Colonic mucosa (tissue), 4 donors: Measurements from ENCODE around the gene PSG7. TPM values are rescaled to one million over a fixed set of nuclear protein-coding genes. Genes with fewer than 3 reads are reported as not detected.
"Not testable (repeated sequence)": the region's sequence is repeated elsewhere in the genome, so short reads cannot be mapped to it uniquely, and the experiment has no call there.

Experiments used
- DNase-seq: peaks from one replicate; pipeline ENCODE4 v3.0.0-alpha.2; 2020
- H3K27ac ChIP-seq: fragments of 200-600 bp; one replicate; pipeline ENCODE4 v1.8.0; 2021
- H3K27me3 ChIP-seq: fragments of 200-600 bp; one replicate; pipeline ENCODE4 v1.8.0; 2021
- H3K36me3 ChIP-seq: fragments of 200-600 bp; one replicate; pipeline ENCODE4 v1.8.0; 2021
- H3K4me1 ChIP-seq: fragments of 200-600 bp; one replicate; pipeline ENCODE4 v1.8.0; 2021; ENCODE audit warnings: mild to moderate bottlenecking
- H3K4me3 ChIP-seq: fragments of 200-600 bp; one replicate; pipeline ENCODE4 v1.8.0; 2021
- H3K9ac ChIP-seq, 2 donors: one replicate each; pipeline ENCODE4 v1.7.0; 2013; ENCODE audit warnings: control low read depth in 2 of 2, low read depth in 2 of 2, low read length in 2 of 2
- H3K9me3 ChIP-seq: fragments of 200-600 bp; one replicate; pipeline ENCODE4 v1.8.0; 2021
- CTCF ChIP-seq: fragments of 200-600 bp; IDR thresholded peaks from one replicate; pipeline ENCODE4 v1.8.0; 2022; ENCODE audit warnings: antibody characterized with exemption, mild to moderate bottlenecking
- intact Hi-C: fragments of 100-400 bp; cut with DNase I; formaldehyde crosslinking; loops from one replicate; pipeline ENCODE4 v1.14.1; 2022
- total RNA-seq, 2 donors: library from RNA; stranded (reverse); fragmentation: NEBNext Ultra II Directional in 1 of 2; extraction: Animal tissue kit (Norgen Biotek cat#: 25700) in 1 of 2; gene quantifications; one replicate each; pipeline ENCODE4 v1.2.1, GENCODE V29; 2021
- donor health status: healthy.
- donor health status: DM: no; HTN: no; CAD: no.
- donor health status: DM: no; HTN: no; CAD: no.

The PSG7 gene
- total RNA-seq = not detected

- H3K4me1 ChIP-seq, H3K36me3 ChIP-seq, intact Hi-C loops, H3K9me3 ChIP-seq, H3K27me3 ChIP-seq, H3K4me3 ChIP-seq, DNase-seq, H3K9ac ChIP-seq, H3K27ac ChIP-seq: not testable (repeated sequence)
Observed at GRCh38 chr19:42937107-42937506, at the start of gene PSG7. Gene PSG7, minus strand, starts transcription at chr19:42937207. Its CDS starts 131 bp downstream, at chr19:42937076.

- DNase-seq = no peak
- TF ChIP-seq CTCF = no peak
- no peak overlapping the region for H3K27ac ChIP-seq
- no peaks in the 10 kb centered on the region for H3K4me1 ChIP-seq
- no peaks in the 10 kb centered on the region for H3K36me3 ChIP-seq
- H3K27me3 ChIP-seq = no peaks in the 10 kb centered on the region
- no peak overlapping the region for H3K9ac ChIP-seq
- H3K4me3 ChIP-seq = no peak overlapping the region
- intact Hi-C loops = no loop called here
- no peaks in the 10 kb centered on the region for H3K9me3 ChIP-seq
Observed at GRCh38 chr19:42985588-42985987, 48.6 kb upstream of the PSG7 start.

GRCh38 chr19:42982111-42982510 lies 45.1 kb upstream of the PSG7 start:
- DNase-seq, H3K9me3 ChIP-seq, intact Hi-C loops: not testable (repeated sequence)

GRCh38 chr19:42971451-42971850 lies 34.4 kb upstream of the PSG7 start:
- H3K9ac ChIP-seq, H3K27me3 ChIP-seq, H3K36me3 ChIP-seq, DNase-seq, H3K4me1 ChIP-seq, H3K27ac ChIP-seq, H3K4me3 ChIP-seq, intact Hi-C loops, H3K9me3 ChIP-seq: not testable (repeated sequence)

More at GRCh38 chr19:42982111-42982510, 45.1 kb upstream of the PSG7 start:
- not testable (repeated sequence) for H3K27ac ChIP-seq, H3K27me3 ChIP-seq, H3K36me3 ChIP-seq, H3K4me1 ChIP-seq, H3K9ac ChIP-seq, H3K4me3 ChIP-seq

- Histone ChIP-seq H3K9ac (no peak overlapping the region), H3K9me3 (no peaks in the 10 kb centered on the region), H3K4me3 (no peak overlapping the region), H3K36me3 (no peaks in the 10 kb centered on the region), H3K4me1 (no peaks in the 10 kb centered on the region), H3K27me3 (no peaks in the 10 kb centered on the region), H3K27ac (no peak overlapping the region)
- intact Hi-C loops = no loop called here
- no peak for DNase-seq
- no peak for TF ChIP-seq CTCF
Observed at GRCh38 chr19:42965176-42965575, 28.2 kb upstream of the PSG7 start.

GRCh38 chr19:42961119-42961518 lies 24.1 kb upstream of the PSG7 start:
- intact Hi-C loops = no loop called here
- no peak for TF ChIP-seq CTCF
- H3K27ac ChIP-seq = no peak overlapping the region
- no peaks in the 10 kb centered on the region for H3K36me3 ChIP-seq
- no peak overlapping the region for H3K9ac ChIP-seq
- H3K27me3 ChIP-seq = no peaks in the 10 kb centered on the region
- H3K4me1 ChIP-seq = no peaks in the 10 kb centered on the region
- H3K9me3 ChIP-seq = no peaks in the 10 kb centered on the region
- no peak for DNase-seq
- no peak overlapping the region for H3K4me3 ChIP-seq

GRCh38 chr19:42952126-42952525 lies 15.1 kb upstream of the PSG7 start:
- DNase-seq, H3K9ac ChIP-seq, H3K4me3 ChIP-seq, H3K4me1 ChIP-seq, H3K9me3 ChIP-seq, intact Hi-C loops, H3K36me3 ChIP-seq, H3K27ac ChIP-seq, H3K27me3 ChIP-seq: not testable (repeated sequence)

GRCh38 chr19:42951476-42951875 lies 14.5 kb upstream of the PSG7 start:
- H3K9ac ChIP-seq, H3K4me1 ChIP-seq, DNase-seq, H3K4me3 ChIP-seq, H3K9me3 ChIP-seq, H3K27me3 ChIP-seq, H3K36me3 ChIP-seq, intact Hi-C loops, H3K27ac ChIP-seq: not testable (repeated sequence)
